CD14-positive monocyte (primary cell): ENCODE data around the gene PTPN2. TPM values are rescaled to one million over a fixed set of nuclear protein-coding genes. Genes with fewer than 3 reads are reported as not detected.

Source experiments
- DNase-seq, 3 donors: peaks; one replicate each; pipeline ENCODE4 v3.0.0-alpha.2; 2011 to 2022
- H2AFZ ChIP-seq: 2 replicates; pipeline ENCODE4 v1.6.0; 2012; ENCODE audit warnings: mild to moderate bottlenecking, low read depth, low read length, inconsistent platforms; ENCODE audit not compliant: insufficient read depth, poor library complexity, severe bottlenecking
- H3K27ac ChIP-seq, 2 donors: 1 replicate in 1 of 2; 2 replicates in 1 of 2; pipeline ENCODE4 v1.5.1; 2012 to 2013; ENCODE audit warnings: low read length in 2 of 2, control low read depth in 1 of 2, inconsistent platforms in 1 of 2, low read depth in 1 of 2, mild to moderate bottlenecking in 1 of 2
- H3K27me3 ChIP-seq, 2 donors: one replicate each; pipeline versions ENCODE4 v1.6.0 to v1.6.1; 2011 to 2013; ENCODE audit warnings: low read length in 2 of 2; ENCODE audit not compliant: control insufficient read depth in 2 of 2, insufficient read depth in 2 of 2
- H3K36me3 ChIP-seq, 2 donors: replicated peaks in 1 of 2; 1 replicate in 1 of 2; 2 replicates in 1 of 2; pipeline versions ENCODE4 v1.5.1 to v1.6.1; 2012 to 2013; ENCODE audit warnings: low read length in 2 of 2, control low read depth in 1 of 2, inconsistent platforms in 1 of 2, mild to moderate bottlenecking in 1 of 2; ENCODE audit not compliant: insufficient read depth in 2 of 2, control insufficient read depth in 1 of 2
- H3K4me1 ChIP-seq, 2 donors: 1 replicate in 1 of 2; 2 replicates in 1 of 2; pipeline versions ENCODE4 v1.5.1 to v1.6.1; 2012 to 2013; ENCODE audit warnings: low read length in 2 of 2, control low read depth in 1 of 2, inconsistent platforms in 1 of 2, mild to moderate bottlenecking in 1 of 2, moderate library complexity in 1 of 2; ENCODE audit not compliant: insufficient read depth in 2 of 2, control insufficient read depth in 1 of 2
- H3K4me2 ChIP-seq: replicated peaks from 2 replicates; pipeline ENCODE3; 2012; ENCODE audit warnings: low read length, moderate library complexity, mild to moderate bottlenecking; ENCODE audit not compliant: poor library complexity, severe bottlenecking; ENCODE audit errors: extremely low read depth
- H3K4me3 ChIP-seq, 3 experiments: fragments of 200-600 bp in 1 of 3; sonication (generic) in 1 of 3; replicated peaks in 1 of 3; 1 replicate in 2 of 3; 2 replicates in 1 of 3; pipeline ENCODE4 v1.5.1; 2011 to 2013; ENCODE audit warnings: low read length in 3 of 3, mild to moderate bottlenecking in 3 of 3, control low read depth in 2 of 3, low read depth in 2 of 3, inconsistent platforms in 1 of 3, moderate library complexity in 1 of 3
- H3K79me2 ChIP-seq: 2 replicates; pipeline ENCODE4 v1.6.0; 2012; ENCODE audit warnings: mild to moderate bottlenecking, control low read depth, inconsistent platforms, low read length, moderate library complexity; ENCODE audit not compliant: insufficient read depth
- H3K9ac ChIP-seq: 2 replicates; pipeline ENCODE4 v1.6.0; 2017; ENCODE audit warnings: low read length, mild to moderate bottlenecking; ENCODE audit not compliant: insufficient read depth, poor library complexity, severe bottlenecking
- H3K9me3 ChIP-seq, 2 donors: replicated peaks in 1 of 2; 1 replicate in 1 of 2; 2 replicates in 1 of 2; pipeline versions ENCODE4 v1.5.1 to v1.6.1; 2012 to 2013; ENCODE audit warnings: low read length in 2 of 2, control low read depth in 1 of 2; ENCODE audit not compliant: control insufficient read depth in 1 of 2, insufficient read depth in 1 of 2
- H4K20me1 ChIP-seq: 2 replicates; pipeline ENCODE4 v1.6.0; 2012; ENCODE audit warnings: mild to moderate bottlenecking, low read length, control low read depth, moderate library complexity; ENCODE audit not compliant: insufficient read depth
- H3K27ac Mint-ChIP-seq, 7 donors: one replicate each; pipeline ENCODE4 v1.8.0; 2020; ENCODE audit warnings: mild to moderate bottlenecking in 7 of 7, mixed read lengths in 7 of 7, moderate library complexity in 6 of 7, inconsistent platforms in 2 of 7
- H3K27me3 Mint-ChIP-seq, 3 donors: one replicate each; pipeline ENCODE4 v1.8.0; 2021 to 2022; ENCODE audit warnings: low read depth in 3 of 3, mild to moderate bottlenecking in 3 of 3, mixed read lengths in 3 of 3, moderate library complexity in 3 of 3, inconsistent platforms in 1 of 3
- H3K36me3 Mint-ChIP-seq, 2 donors: one replicate each; pipeline ENCODE4 v1.8.0; 2020; ENCODE audit warnings: mixed read lengths in 2 of 2, inconsistent platforms in 1 of 2, mild to moderate bottlenecking in 1 of 2
- H3K4me1 Mint-ChIP-seq: one replicate; pipeline ENCODE4 v1.8.0; 2020; ENCODE audit warnings: mild to moderate bottlenecking, mixed read lengths
- H3K4me3 Mint-ChIP-seq, 2 donors: one replicate each; pipeline ENCODE4 v1.8.0; 2020; ENCODE audit warnings: mild to moderate bottlenecking in 2 of 2, mixed read lengths in 2 of 2, moderate library complexity in 1 of 2
- H3K9me3 Mint-ChIP-seq, 7 donors: one replicate each; pipeline ENCODE4 v1.8.0; 2020 to 2022; ENCODE audit warnings: mixed read lengths in 7 of 7, mild to moderate bottlenecking in 6 of 7, moderate library complexity in 6 of 7, inconsistent platforms in 2 of 7
- WGBS: methylation state at CpG from one replicate; pipeline ENCODE4 v1.1.5; 2013; ENCODE audit warnings: missing lambda C conversion rate; ENCODE audit not compliant: insufficient coverage; 5-methylcytosine and 5-hydroxymethylcytosine counted together
- intact Hi-C, 2 donors: fragments of 100-400 bp; cut with micrococcal nuclease; formaldehyde crosslinking; loops; one replicate each; pipeline versions ENCODE4 v1.15.0 to v1.15.1; 2023
- polyA plus RNA-seq, 3 donors: library from polyadenylated mRNA; depleted of rRNA in 1 of 3; unstranded in 2 of 3; stranded (reverse) in 1 of 3; fragments of 300-500 nt in 2 of 3; fragments of >200 nt in 1 of 3; fragmentation: Illumina TruSeq in 2 of 3; gene quantifications; 1 replicate in 2 of 3; 2 replicates in 1 of 3; pipeline ENCODE4 v1.2.3, GENCODE V29; 2012 to 2021
- TF ChIP-seq, protein P1 (sequence below): fragments of 200-600 bp; IDR thresholded peaks from one replicate; pipeline ENCODE4 v1.8.0; 2022; ENCODE audit warnings: antibody characterized with exemption, mild to moderate bottlenecking

Gene PTPN2
- polyA plus RNA-seq, 3 donors = 55.6 to 108 (median 78.4) TPM

GRCh38 chr18:12751503-12751884 lies 132.5 kb downstream of the PTPN2 start:
- Histone ChIP-seq H3K36me3 (no peaks in the 10 kb centered on the region), H3K4me3 (no peak overlapping the region), H4K20me1 (no peaks in the 10 kb centered on the region), H3K79me2 (no peaks in the 10 kb centered on the region), H3K27me3 (no peaks in the 10 kb centered on the region), H2AFZ (no peak overlapping the region), H3K4me2 (no peak overlapping the region), H3K27ac (no peak overlapping the region), H3K9ac (no peak overlapping the region), H3K9me3 (no peaks in the 10 kb centered on the region), H3K4me1 (no peaks in the 10 kb centered on the region)
- TF ChIP-seq, protein P1, sequence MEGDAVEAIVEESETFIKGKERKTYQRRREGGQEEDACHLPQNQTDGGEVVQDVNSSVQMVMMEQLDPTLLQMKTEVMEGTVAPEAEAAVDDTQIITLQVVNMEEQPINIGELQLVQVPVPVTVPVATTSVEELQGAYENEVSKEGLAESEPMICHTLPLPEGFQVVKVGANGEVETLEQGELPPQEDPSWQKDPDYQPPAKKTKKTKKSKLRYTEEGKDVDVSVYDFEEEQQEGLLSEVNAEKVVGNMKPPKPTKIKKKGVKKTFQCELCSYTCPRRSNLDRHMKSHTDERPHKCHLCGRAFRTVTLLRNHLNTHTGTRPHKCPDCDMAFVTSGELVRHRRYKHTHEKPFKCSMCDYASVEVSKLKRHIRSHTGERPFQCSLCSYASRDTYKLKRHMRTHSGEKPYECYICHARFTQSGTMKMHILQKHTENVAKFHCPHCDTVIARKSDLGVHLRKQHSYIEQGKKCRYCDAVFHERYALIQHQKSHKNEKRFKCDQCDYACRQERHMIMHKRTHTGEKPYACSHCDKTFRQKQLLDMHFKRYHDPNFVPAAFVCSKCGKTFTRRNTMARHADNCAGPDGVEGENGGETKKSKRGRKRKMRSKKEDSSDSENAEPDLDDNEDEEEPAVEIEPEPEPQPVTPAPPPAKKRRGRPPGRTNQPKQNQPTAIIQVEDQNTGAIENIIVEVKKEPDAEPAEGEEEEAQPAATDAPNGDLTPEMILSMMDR = no peak
- Mint-ChIP-seq H3K27me3 (peaks cover 0 to 4% (median 2%) of the 10 kb centered on the region in 3 donors), H3K4me1 (no peaks in the 10 kb centered on the region), H3K4me3 (no peak overlapping the region), H3K27ac (peak overlapping the region in 1 of 7 donors; percentile 27), H3K9me3 (peaks cover 0 to 7% (median 0%) of the 10 kb centered on the region in 7 donors), H3K36me3 (no peaks in the 10 kb centered on the region)
- intact Hi-C loops = no loop called here
- 96% methylated on average over 4 of the region's 5 CpGs for WGBS
- no peak for DNase-seq

DNA sequence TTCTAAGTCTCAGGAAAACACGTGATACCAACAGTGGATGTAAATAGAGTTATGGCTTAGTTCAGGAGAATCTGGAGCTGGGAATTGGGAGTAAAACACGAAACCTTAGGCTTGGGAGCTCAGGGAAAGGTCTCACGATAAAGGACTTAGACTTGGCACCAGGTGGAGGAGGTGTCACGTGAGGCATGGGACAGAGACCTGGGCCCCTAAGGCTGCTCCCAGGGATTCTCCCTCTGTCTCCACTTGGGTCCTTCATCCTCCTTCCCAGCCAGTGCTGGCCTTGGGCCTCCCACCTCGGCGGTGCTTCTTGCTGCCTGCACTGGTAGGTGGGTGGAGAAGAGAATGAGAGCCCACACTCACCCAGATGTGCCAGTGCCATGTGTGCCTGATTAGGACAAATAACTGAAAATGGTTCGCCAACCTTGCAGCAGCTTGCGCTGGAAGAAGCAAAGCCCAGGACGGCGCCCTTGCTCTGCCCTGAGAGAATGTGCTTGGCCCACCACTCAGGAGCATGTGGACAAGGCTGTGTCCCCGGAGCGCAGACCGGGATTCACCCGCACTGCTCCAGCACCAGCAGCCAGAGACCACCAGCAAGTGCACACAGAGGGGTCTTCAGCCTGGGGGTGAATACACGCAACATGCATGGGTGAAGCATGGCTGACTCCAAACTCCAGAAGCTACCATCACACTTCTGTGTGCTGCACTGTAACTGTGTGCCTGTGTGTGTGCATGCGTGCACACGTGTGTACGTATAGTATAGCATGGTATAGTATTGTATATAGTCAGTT lies 133.1 kb downstream of the PTPN2 start:
- Histone ChIP-seq H3K9me3 (no peaks in the 10 kb centered on the region), H3K36me3 (no peaks in the 10 kb centered on the region), H3K4me1 (no peaks in the 10 kb centered on the region), H3K4me3 (no peak overlapping the region), H3K79me2 (no peaks in the 10 kb centered on the region), H4K20me1 (no peaks in the 10 kb centered on the region), H3K9ac (no peak overlapping the region), H2AFZ (no peak overlapping the region), H3K27ac (no peak overlapping the region), H3K4me2 (no peak overlapping the region), H3K27me3 (no peaks in the 10 kb centered on the region)
- intact Hi-C loops = no loop called here
- no peak overlapping the region for H3K27ac Mint-ChIP-seq
- H3K4me1 Mint-ChIP-seq = no peaks in the 10 kb centered on the region
- peaks cover 0 to 3% (median 0%) of the 10 kb centered on the region in 7 donors for H3K9me3 Mint-ChIP-seq
- H3K36me3 Mint-ChIP-seq = no peaks in the 10 kb centered on the region
- TF ChIP-seq, protein P1 = no peak
- WGBS = 95% methylated on average over 10 of the region's 18 CpGs
- H3K4me3 Mint-ChIP-seq = no peak overlapping the region
- peaks cover 0 to 4% (median 2%) of the 10 kb centered on the region in 3 donors for H3K27me3 Mint-ChIP-seq
- no peak for DNase-seq
